Esophagus squamous epithelium (tissue), 5 donors: ENCODE measurements around the gene FYN. TPM values are rescaled to one million over a fixed set of nuclear protein-coding genes. Genes with fewer than 3 reads are reported as not detected.
"Not testable (repeated sequence)": the region's sequence is repeated elsewhere in the genome, so short reads cannot be mapped to it uniquely, and the experiment has no call there.

ENCODE experiments used
- DNase-seq: peaks from one replicate; lab custom pipeline; 2025; lab: John Stamatoyannopoulos, UW
- H3K27ac ChIP-seq, 4 donors: fragments of 200-600 bp; sonication (generic); one replicate each; pipeline ENCODE4 v1.5.1; 2016 to 2019; ENCODE audit warnings: mild to moderate bottlenecking in 1 of 4
- H3K27me3 ChIP-seq, 4 donors: fragments of 200-600 bp; sonication (generic); 1 replicate in 3 of 4; 2 replicates in 1 of 4; pipeline versions ENCODE4 v1.5.1 to v1.6.0; 2017 to 2021; ENCODE audit warnings: antibody characterized with exemption in 1 of 4
- H3K36me3 ChIP-seq, 3 donors: fragments of 200-600 bp; sonication (generic); one replicate each; pipeline ENCODE4 v1.5.1; 2016 to 2019
- H3K4me1 ChIP-seq, 3 donors: fragments of 200-600 bp; sonication (generic); one replicate each; pipeline ENCODE4 v1.5.1; 2017 to 2019
- H3K4me3 ChIP-seq, 4 donors: fragments of 200-600 bp; sonication (generic); 1 replicate in 3 of 4; 2 replicates in 1 of 4; pipeline ENCODE4 v1.5.1; 2016 to 2019; ENCODE audit warnings: mild to moderate bottlenecking in 2 of 4, moderate library complexity in 1 of 4
- H3K9me3 ChIP-seq, 3 donors: fragments of 200-600 bp; sonication (generic); one replicate each; pipeline ENCODE4 v1.5.1; 2016 to 2019
- CTCF ChIP-seq, 6 experiments: fragments of 450-650 bp in 4 of 6; fragments of 200-600 bp in 2 of 6; sonication (generic) in 2 of 6; IDR thresholded peaks; one replicate each; pipeline ENCODE4 v1.5.1; 2016 to 2019; ENCODE audit warnings: antibody characterized with exemption in 6 of 6, mild to moderate bottlenecking in 4 of 6, moderate library complexity in 4 of 6
- POLR2A ChIP-seq, 4 donors: fragments of 450-650 bp; IDR thresholded peaks; one replicate each; pipeline ENCODE4 v1.6.1; 2017; ENCODE audit warnings: antibody characterized with exemption in 4 of 4, mild to moderate bottlenecking in 4 of 4, moderate library complexity in 3 of 4
- WGBS, 2 donors: methylation state at CpG; one replicate each; pipeline ENCODE4 v1.1.5; 2018; 5-methylcytosine and 5-hydroxymethylcytosine counted together
- intact Hi-C: fragments of 100-400 bp; cut with DNase I; formaldehyde crosslinking; loops from one replicate; pipeline ENCODE4 v1.15.0; 2022
- total RNA-seq, 4 donors: library from RNA; depleted of rRNA; stranded (reverse); fragments of >200 nt; gene quantifications; one replicate each; pipeline ENCODE4 v1.1.0, GENCODE V29; 2016
- donor health status: DM: yes; HTN: yes; CAD: no.

FYN gene
- total RNA-seq, 4 donors from 2014 or later = 11.8 to 54.6 (median 21.4) TPM

GRCh38 chr6:111646942-111647341 is 226.3 kb downstream of the FYN start:
- Histone ChIP-seq H3K36me3 (no peaks in the 10 kb centered on the region), H3K9me3 (no peaks in the 10 kb centered on the region), H3K27ac (peak overlapping the region in 2 of 4 donors; percentile 56 to 64), H3K4me3 (no peak overlapping the region), H3K4me1 (peaks cover 0 to 19% (median 0%) of the 10 kb centered on the region in 3 donors), H3K27me3 (no peaks in the 10 kb centered on the region)
- DNase-seq = no peak
- WGBS, 2 donors = 37 to 47% methylated on average over 3 to 8 of the region's 8 CpGs
- intact Hi-C loops = no loop called here
- TF ChIP-seq POLR2A (IDR thresholded peaks at IDR 0.05) (no peak), CTCF (IDR thresholded peaks at IDR 0.05) (no peak)

GRCh38 chr6:111646034-111646433 is 227.2 kb downstream of the FYN start:
- TF ChIP-seq CTCF (IDR thresholded peaks at IDR 0.05) (no peak), POLR2A (IDR thresholded peaks at IDR 0.05) (no peak)
- H3K4me1 ChIP-seq = peaks cover 0 to 19% (median 0%) of the 10 kb centered on the region in 3 donors
- no peak overlapping the region for H3K4me3 ChIP-seq
- no peaks in the 10 kb centered on the region for H3K27me3 ChIP-seq
- 46 to 90% methylated on average over 2 of the region's 2 CpGs for WGBS, 2 donors
- H3K36me3 ChIP-seq = no peaks in the 10 kb centered on the region
- no peak for DNase-seq
- no peaks in the 10 kb centered on the region for H3K9me3 ChIP-seq
- intact Hi-C loops = no loop called here
- no peak overlapping the region for H3K27ac ChIP-seq

- intact Hi-C loops = no loop called here
- no peak overlapping the region for H3K27ac ChIP-seq
Measured at GRCh38 chr6:111644893-111645430, 228.3 kb downstream of the FYN start.

GRCh38 chr6:111642463-111643158 is 230.6 kb downstream of the FYN start:
- DNase-seq = no peak
- H3K27me3 ChIP-seq = no peaks in the 10 kb centered on the region
- TF ChIP-seq POLR2A (IDR thresholded peaks at IDR 0.05) (no peak), CTCF (IDR thresholded peaks at IDR 0.05) (peak in 5 of 6 experiments; percentile 35 to 69 (median 49))
- WGBS, 2 donors = 34 to 36% methylated on average over 7 of the region's 7 CpGs
- H3K36me3 ChIP-seq = no peaks in the 10 kb centered on the region
- no peak overlapping the region for H3K27ac ChIP-seq
- H3K4me1 ChIP-seq = peaks cover 0 to 18% (median 0%) of the 10 kb centered on the region in 3 donors
- H3K4me3 ChIP-seq = no peak overlapping the region
- H3K9me3 ChIP-seq = peaks cover 0 to 4% (median 0%) of the 10 kb centered on the region in 3 donors
- intact Hi-C loops = no loop called here

More at GRCh38 chr6:111644893-111645430, 228.3 kb downstream of the FYN start:
- Histone ChIP-seq H3K4me1 (peaks cover 0 to 19% (median 0%) of the 10 kb centered on the region in 3 donors), H3K36me3 (no peaks in the 10 kb centered on the region), H3K4me3 (no peak overlapping the region), H3K9me3 (no peaks in the 10 kb centered on the region), H3K27me3 (no peaks in the 10 kb centered on the region)
- 33 to 81% methylated on average over 3 of the region's 4 CpGs for WGBS, 2 donors
- no peak for DNase-seq
- TF ChIP-seq CTCF (IDR thresholded peaks at IDR 0.05) (no peak), POLR2A (IDR thresholded peaks at IDR 0.05) (no peak)

- intact Hi-C loops = no loop called here
- no peak overlapping the region for H3K4me3 ChIP-seq
- no peak for DNase-seq
- H3K36me3 ChIP-seq = no peaks in the 10 kb centered on the region
- peaks cover 0 to 7% (median 0%) of the 10 kb centered on the region in 3 donors for H3K4me1 ChIP-seq
- peaks cover 0 to 4% (median 0%) of the 10 kb centered on the region in 3 donors for H3K9me3 ChIP-seq
- H3K27ac ChIP-seq = no peak overlapping the region
- TF ChIP-seq POLR2A (IDR thresholded peaks at IDR 0.05) (no peak), CTCF (IDR thresholded peaks at IDR 0.05) (no peak)
- no peaks in the 10 kb centered on the region for H3K27me3 ChIP-seq
Measured at GRCh38 chr6:111639266-111639665, 234.0 kb downstream of the FYN start.

- DNase-seq, H3K4me3 ChIP-seq, intact Hi-C loops, H3K9me3 ChIP-seq, H3K36me3 ChIP-seq, H3K27ac ChIP-seq, H3K27me3 ChIP-seq, H3K4me1 ChIP-seq: not testable (repeated sequence)
- WGBS, 2 donors = 72 to 93% methylated on average over 1 of the region's 1 CpG
Measured at GRCh38 chr6:111634981-111635380, 238.3 kb downstream of the FYN start.
